Astrocyte of the cerebellum (primary cell): ENCODE measurements around the gene ALPK3.

Experiments
- DNase-seq: peaks from one replicate; pipeline ENCODE4 v3.0.0-alpha.2; 2011; ENCODE audit warnings: low read depth
- H3K4me3 ChIP-seq: 2 replicates; pipeline ENCODE4 v1.5.1; 2011; ENCODE audit warnings: mild to moderate bottlenecking, low read depth, low read length, moderate library complexity
- CTCF ChIP-seq: IDR thresholded peaks from 2 replicates; pipeline ENCODE4 v1.5.1; 2012; ENCODE audit warnings: low read length, low read depth, moderate library complexity, mild to moderate bottlenecking; ENCODE audit errors: missing control alignments
- in situ Hi-C: cut with HindIII; loops from 2 replicates; pipeline ENCODE4 v1.10.0; 2017; ENCODE audit warnings: low sequenced_read_pairs

ALPK3 gene

DNA sequence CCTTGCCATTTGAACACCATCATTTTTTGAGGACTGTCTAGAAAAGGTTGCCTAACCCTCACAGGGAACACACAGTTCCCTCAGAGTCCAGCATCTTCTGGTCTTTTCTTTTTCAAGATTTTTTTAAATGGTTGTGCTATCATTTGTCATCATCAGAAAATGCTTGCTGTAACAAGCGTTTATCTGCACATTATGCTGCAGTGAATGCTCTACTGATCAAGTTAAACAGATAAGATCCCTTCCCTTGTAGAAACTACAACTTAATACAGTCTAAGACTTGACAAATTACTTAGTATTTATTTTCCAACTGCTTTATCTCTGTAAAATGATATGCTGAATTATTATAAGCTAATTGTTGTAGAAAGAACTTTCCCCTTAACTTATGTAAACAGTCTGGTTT lies 11.9 kb upstream of the ALPK3 start:
- no peak for DNase-seq
- H3K4me3 ChIP-seq, result no peak overlapping the region
- in situ Hi-C loops, result no loop called here
- TF ChIP-seq CTCF, result no peak

- DNase-seq, result no peak
- H3K4me3 ChIP-seq, result no peak overlapping the region
- in situ Hi-C loops, result no loop called here
- TF ChIP-seq CTCF, result no peak
Measured at GRCh38 chr15:84807228-84807627, 9.9 kb upstream of the ALPK3 start.

- no peak for TF ChIP-seq CTCF
- no peak for DNase-seq
- H3K4me3 ChIP-seq, result no peak overlapping the region
- in situ Hi-C loops, result no loop called here
Measured at GRCh38 chr15:84810073-84810840, 6.9 kb upstream of the ALPK3 start.

GRCh38 chr15:84811151-84811550 lies 6.0 kb upstream of the ALPK3 start:
- no peak overlapping the region for H3K4me3 ChIP-seq
- no peak for DNase-seq
- TF ChIP-seq CTCF, result no peak
- in situ Hi-C loops, result no loop called here

GRCh38 chr15:84811828-84812227 lies 5.3 kb upstream of the ALPK3 start:
- TF ChIP-seq CTCF, result no peak
- no peak overlapping the region for H3K4me3 ChIP-seq
- no peak for DNase-seq
- in situ Hi-C loops, result no loop called here

DNA sequence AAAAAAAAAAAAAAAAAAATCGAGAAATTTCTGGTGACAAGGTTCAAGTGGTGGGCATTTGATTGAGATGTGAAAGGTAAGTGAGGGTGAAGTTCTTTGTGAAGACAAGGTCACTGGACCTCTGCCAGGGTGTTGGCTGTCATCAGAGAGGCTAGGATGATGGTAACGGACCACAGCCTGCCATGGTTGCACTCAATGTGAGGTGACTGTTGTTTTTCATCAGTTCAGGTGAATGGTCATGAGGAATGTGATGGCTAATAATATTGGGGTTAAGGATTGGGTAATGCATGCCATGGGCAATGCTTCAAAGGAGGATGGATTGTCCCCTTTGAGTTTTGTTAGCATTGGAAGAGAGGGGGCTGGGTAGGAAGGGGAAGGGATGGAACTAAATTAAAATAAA lies 4.3 kb upstream of the ALPK3 start:
- no peak overlapping the region for H3K4me3 ChIP-seq
- in situ Hi-C loops, result no loop called here
- TF ChIP-seq CTCF, result no peak
- no peak for DNase-seq
